Embryonic facial prominence (tissue), 1 donor: Measurements from ENCODE around the gene TJAP1.
"Not testable (repeated sequence)": the region's sequence is repeated elsewhere in the genome, so short reads cannot be mapped to it uniquely, and the experiment has no call there.

Experiments used
- DNase-seq: peaks from one replicate; pipeline ENCODE4 v3.0.0-alpha.2; 2016; ENCODE audit errors: extremely low spot score

Gene TJAP1

GRCh38 chr6:43481591-43482236 lies 4.3 kb downstream of the TJAP1 start:
- no peak for DNase-seq

DNA sequence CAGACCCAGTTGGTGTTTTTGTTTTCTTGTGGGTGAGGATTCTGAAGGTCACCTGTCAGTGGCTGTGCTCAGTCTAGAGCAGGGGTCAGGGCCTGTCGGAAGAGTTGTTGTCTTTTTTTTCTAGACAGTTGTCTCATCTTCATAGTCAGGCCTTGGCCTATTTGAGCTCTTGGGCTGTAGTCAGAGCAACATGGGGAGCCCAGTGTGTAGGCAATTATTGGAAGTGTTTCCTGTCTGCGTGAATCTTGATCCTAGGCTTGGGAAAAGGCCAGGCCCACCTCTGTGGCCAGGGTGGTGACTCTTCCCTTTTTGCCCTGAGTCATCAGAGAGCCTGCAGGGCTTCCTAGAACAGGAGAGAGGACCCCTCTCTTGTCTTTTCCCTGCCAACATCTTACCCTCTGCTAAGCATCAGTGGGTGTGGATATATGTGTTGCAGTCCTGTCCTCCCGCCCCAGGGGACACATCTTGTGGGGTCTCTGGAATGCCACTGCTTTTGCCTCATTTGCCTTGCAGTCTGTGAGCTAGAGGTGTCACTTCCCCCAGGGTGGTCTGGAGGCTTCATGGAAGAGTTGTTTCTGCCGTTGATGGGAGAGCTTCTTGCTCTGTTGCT lies 11.4 kb downstream of the TJAP1 start:
- no peak for DNase-seq

DNA sequence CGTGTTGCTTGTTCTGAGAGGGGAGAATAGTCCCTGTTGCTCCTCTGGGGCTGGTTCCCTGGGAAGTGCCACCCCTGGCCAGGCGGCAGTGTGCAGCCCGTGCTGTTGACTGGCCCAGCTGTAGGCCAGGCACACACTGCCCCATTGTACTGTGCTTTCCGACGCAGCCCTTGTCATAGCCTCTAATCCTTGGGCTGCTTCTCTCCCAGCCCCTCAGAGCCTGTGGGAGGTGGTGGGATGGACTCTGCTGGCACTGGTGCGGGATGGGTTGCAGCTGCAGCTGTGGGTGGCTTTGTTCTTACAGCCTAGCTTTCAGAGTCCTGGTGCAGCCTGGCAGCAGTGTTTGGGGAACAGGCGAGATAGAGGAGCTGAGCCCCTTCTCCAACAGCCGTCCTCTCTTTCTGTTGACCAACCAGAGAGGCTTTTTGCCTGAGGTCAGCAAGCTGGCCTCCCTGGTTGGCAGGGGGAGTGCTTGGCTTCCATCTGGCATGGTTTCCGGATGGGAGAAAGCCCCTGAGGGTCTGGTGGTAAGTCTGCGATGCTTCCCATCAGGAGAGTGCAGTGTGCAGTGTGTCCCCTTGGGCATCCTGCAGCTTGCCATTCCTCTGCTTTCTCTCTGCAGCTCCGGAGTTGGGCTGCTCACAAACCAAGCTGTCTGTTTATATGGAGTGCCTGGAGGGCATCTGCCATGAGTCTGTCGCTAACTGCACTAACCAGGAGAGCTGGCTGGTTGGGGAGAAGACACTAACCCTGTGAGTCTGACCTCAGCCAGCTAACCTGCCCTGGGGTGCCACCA lies 12.1 kb downstream of the TJAP1 start:
- no peak for DNase-seq

DNA sequence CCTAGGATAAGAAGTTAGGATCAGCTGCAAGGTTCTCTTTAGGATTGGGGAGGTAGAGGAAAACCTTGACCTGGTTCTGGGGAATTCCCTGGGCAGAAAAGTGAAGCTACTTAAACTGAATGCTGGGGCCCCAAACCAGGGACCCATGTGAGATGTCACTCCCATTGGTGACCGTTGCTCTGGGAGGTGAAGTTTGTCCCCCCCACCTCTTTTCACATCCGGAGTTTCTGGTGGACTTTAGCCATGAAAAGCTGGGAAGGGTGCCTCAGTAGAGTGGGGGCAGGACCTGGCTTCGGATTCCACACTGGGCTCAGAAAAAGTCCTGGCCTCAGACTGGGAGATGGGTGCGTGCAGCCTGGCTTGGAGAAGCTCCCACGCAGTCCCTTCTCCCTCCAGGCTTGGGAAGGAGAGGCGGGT lies 13.2 kb downstream of the TJAP1 start:
- no peak for DNase-seq

GRCh38 chr6:43491750-43492661 lies 14.6 kb downstream of the TJAP1 start:
- no peak for DNase-seq

DNA sequence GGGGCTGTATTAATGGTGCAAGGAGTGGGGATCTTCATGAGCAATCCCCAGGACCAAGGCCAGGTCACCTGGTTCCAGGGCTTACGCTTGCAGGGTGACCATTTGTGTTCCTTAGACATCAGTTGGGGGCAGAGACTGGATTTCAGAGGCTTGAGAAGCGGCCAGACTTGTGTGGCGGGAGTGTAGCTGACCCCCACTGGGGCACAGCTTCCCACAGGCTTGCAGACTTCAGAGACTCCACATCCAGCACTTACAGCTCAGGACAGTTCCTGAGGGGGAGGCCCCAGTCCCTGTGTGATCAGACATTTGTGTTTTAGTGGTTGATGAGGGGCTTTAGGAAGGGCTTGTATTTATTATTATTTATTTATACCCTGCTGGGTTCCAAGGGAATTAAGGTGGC lies 15.3 kb downstream of the TJAP1 start:
- DNase-seq: no peak

DNA sequence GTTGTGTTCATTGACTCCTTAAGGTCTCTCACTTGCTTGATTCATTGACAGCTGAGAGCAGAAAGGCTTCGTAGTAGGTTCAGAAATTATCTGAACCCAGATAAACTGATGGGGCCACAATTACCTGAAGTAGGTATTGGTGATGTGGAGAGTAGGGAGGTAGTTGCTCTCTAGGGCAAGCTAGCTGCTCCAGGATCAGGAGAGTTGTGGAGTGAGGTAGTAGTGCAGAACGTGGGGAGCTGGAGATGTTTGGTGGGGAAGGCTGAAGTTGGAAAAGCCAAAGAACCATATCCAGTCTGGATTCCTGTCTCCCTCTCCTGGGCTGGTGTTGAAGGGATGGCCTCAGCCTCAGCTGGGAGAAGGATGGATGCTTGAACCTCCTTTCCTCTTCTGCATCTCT lies 15.9 kb downstream of the TJAP1 start:
- DNase-seq: no peak

GRCh38 chr6:43493833-43494232 lies 16.5 kb downstream of the TJAP1 start:
- no peak for DNase-seq

DNA sequence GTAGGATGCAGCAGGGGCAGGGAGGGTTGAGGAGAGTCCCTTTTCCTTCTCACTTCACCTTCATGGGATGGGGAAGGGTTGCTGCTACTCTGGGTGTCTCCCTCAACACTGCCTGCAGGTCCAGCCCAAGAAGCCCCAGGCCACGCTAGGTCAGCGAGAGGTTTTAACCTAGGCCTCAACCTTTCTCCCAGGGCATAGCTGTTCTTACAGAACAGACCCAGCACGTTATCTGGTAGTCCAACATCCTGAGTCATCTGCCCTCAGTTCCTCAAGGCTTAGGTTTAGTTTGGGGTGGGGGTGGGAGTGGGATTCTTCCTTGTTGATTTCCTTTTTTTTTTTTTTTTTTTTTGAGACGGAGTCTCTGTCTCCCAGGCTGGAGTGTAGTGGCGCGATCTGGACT lies 17.0 kb downstream of the TJAP1 start:
- no peak for DNase-seq

DNA sequence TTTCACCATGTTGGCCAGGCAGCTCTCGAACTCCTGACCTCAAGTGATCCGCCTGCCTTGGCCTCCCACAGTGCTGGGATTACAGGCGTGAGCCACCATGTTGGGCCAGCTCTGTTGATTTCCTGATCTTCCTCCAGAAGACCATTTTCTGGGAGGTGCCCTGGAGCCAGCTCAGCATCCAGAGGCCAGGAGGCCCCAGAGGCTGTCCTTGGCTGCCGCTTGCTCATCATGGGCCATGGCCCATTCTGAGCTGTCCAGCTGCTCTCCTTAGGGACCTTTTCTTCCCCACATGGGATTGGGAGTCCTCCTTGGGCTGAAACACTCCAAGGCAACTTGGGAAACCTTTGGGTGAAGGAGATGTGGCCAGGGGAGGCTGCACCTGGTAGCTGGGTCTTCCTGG lies 17.4 kb downstream of the TJAP1 start:
- DNase-seq: no peak

GRCh38 chr6:43495409-43495941 lies 18.1 kb downstream of the TJAP1 start:
- DNase-seq: no peak

GRCh38 chr6:43496370-43497128 lies 19.2 kb downstream of the TJAP1 start:
- no peak for DNase-seq

DNA sequence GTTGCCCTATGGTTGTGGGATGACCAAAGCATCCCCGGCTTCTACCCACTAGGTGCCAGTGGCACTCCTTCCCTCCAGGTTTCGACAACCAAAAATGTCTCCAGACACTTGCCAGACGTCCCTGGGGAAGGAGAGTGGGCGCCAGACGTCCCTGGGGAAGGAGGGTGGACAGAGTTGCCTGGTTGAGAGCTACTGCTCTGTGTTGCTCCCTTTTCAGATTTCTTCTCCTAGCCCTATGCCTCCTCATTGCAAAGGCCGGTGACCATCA lies 19.7 kb downstream of the TJAP1 start:
- no peak for DNase-seq

GRCh38 chr6:43497689-43498088 lies 20.3 kb downstream of the TJAP1 start:
- DNase-seq: no peak

DNA sequence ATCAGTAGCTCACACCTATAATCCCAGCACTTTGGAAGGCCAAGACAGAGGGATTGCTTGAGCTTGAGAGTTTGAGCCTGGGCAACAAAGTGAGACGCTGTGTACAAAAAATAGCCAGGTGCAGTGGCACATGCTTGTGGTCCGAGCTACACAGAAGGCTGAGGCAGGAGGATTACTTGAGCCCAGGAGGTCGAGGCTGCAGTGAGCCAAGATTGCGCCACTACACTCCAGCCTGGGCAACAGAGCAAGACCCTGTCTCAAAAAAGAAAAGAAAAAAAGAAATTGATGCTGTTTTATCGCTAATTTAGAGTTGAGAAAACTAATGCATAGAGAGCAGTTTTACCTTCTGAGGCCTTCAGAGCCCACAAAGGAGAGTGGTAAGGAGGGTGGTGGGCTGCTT lies 20.9 kb downstream of the TJAP1 start:
- DNase-seq: not testable (repeated sequence)

DNA sequence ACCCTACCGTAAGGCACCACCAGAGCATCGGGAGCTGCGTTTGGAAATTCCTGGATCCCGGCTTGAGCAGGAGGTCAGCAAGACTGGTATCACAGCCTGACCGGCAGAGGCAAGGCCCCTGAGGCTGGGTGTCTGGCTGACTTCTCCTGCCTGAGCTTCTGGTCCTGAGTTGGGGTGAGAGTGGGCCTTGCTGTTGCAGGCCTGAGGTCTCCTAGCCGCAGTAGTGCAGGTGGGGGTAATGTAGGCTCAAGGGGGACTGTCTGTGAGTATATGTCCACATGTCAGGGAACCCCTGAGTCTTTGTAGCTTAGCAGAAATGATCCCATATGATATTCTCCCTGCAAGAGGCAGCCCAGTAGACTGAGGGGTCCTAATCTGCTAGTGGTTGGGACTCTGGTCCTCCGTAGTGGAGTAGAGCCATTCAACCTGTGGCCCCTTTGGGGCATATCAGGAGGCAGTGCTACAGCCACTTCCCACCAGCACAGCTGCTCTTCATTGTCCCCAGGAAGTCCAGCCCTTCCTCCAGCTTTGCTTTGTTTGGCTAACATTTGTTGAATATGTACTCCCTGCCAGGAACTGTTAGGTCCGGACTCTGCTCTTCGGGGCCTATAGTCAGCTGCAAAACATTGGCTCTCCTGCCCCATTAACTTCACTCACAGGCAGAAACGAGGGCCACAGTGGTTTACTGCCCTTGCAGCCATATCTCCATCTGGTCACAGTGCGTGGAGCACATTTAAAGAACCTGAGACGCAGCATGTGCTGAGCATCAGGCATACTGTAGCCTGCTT lies 21.9 kb downstream of the TJAP1 start:
- DNase-seq: no peak

- DNase-seq: no peak
These were observed 23.6 kb downstream of the TJAP1 start for GRCh38 chr6:43500921-43501320.

GRCh38 chr6:43502666-43503065 lies 25.3 kb downstream of the TJAP1 start:
- DNase-seq: no peak

DNA sequence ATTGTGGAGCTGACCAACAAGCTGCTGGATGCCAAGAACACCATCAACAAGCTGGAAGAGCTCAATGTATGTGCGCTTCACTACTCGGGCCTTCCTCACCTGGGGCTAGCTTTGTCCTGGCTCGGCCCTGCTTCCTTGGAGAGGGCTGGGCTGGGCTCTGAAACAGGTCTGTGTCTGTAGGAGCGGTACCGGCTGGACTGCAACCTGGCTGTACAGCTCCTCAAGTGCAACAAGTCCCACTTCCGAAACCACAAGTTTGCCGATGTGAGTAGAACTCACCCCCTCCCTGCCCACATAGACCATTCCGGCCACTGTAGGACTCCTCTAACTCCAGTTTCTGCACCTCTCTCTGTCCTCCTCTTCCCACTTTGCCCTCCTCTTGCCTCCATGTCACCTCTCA lies 26.1 kb downstream of the TJAP1 start:
- DNase-seq: no peak
